IPS-11a (cell line): ENCODE results near the gene IPO8.

Source experiments
- H3K4me3 ChIP-seq: one replicate; pipeline ENCODE4 v1.5.1; 2013; ENCODE audit warnings: low read depth, low read length, control low read depth

Gene IPO8

DNA sequence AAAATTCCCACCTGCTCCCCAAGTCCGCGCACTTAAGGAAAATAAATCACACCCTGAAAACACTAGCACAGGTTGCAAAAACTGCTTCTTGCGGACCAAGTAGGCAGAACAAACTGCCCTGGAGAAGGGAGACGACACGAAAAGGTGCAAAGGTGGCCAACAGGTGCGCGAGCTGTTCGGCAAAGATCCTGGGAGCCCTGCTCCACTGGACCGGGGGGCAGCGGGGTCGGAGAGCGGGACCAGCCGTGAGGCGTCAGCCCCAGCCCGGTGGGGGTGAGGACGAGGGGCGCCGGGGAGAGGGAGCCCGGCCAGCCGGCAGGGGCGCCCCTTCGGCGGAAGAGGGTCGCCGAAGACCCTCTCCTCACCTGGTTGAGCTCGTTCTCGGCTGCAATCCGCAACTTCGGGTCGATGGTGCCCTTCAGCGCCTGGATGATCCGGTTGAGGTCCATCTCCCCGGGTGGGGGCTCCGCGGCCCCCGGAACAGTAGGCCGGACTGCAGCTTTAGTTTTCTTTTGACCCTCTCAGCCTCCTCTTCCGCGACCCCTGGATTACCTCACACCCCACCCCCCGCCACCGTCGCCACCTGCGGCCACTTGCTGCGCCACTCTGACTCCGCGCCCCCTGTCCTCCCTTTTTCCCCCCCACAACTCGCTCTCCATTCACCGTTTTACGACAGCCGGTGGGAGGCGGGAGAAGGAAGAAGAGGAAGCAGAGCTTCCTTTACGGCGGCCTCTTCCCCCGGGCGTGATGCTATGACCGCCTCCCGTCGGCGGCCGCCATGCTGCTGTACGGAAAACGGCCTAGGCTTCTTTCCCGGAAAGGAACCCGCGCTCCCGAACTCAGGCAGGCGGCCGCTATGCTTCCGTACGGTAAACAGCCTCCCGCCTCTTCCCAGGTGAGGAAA, at the start of gene IPO8:
Gene IPO8 (minus strand): TSS at position 671 of the 904 bp plus-strand sequence. CDS start 222 bp downstream, at position 449.
- peak within 1 kb of the TSS; percentile 75 for H3K4me3 ChIP-seq

DNA sequence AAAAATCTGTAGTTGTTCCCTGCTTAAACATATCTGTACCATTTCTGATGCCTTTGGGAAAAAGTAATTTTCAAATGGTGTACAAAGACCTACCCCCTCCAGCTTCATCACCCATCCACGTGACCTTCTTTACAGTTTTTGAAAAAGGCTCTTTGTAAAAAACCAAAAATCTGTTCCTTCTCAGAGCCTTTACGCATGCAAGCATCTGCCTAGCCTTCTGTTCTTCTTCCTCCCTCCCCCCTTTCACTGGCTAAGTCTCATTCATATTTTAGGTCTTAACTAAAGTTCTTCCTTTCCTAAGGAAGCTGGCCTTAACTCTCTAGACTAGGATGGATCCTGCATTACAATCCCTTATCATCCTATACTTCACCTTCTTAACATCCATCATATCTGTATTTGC, 48.7 kb upstream of the IPO8 start:
- no peak overlapping the region for H3K4me3 ChIP-seq

GRCh38 chr12:30740274-30740673, 44.6 kb upstream of the IPO8 start:
- no peak overlapping the region for H3K4me3 ChIP-seq

DNA sequence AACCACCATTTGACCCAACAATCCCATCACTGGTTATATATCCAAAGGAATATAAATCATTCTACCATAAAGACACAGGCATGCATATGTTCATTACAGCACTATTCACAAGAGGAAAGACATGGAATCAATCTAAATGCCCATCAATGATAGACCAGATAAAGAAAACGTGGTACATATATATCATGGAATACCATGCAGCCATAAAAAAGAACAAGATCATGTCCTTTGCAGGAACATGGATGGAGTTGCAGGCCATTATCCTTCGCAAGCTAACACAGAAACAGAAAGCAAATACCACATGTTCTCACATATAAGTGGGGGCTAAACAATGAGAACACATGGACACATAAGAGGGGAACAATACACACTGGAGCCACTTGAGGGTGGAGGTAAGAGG, 43.4 kb upstream of the IPO8 start:
- no peak overlapping the region for H3K4me3 ChIP-seq

GRCh38 chr12:30732954-30733637, 37.4 kb upstream of the IPO8 start:
- no peak overlapping the region for H3K4me3 ChIP-seq

- H3K4me3 ChIP-seq, result no peak overlapping the region
Observed at GRCh38 chr12:30730011-30730410, 34.3 kb upstream of the IPO8 start.

GRCh38 chr12:30729547-30729946, 33.9 kb upstream of the IPO8 start:
- H3K4me3 ChIP-seq, result no peak overlapping the region

DNA sequence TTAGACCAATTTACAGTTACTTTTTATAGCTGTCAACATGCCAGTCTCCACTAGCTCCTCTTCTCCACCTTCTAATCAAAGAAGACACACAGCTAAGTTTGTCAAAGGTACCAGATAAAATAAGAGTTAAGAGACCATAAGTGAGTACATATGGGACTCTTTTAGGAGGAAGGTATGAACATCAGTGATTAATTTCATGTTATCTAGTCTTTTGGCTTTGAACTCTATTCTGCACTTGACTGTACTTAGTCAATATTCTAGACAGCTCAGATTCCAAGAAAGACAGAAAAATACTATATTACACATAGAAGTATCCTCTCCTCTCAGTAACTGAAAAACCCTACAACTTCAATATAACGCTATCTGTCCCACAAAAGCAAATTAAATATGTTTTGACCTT, 31.0 kb upstream of the IPO8 start:
- no peak overlapping the region for H3K4me3 ChIP-seq

GRCh38 chr12:30725739-30726138, 30.1 kb upstream of the IPO8 start:
- H3K4me3 ChIP-seq, result no peak overlapping the region

- H3K4me3 ChIP-seq, result no peak overlapping the region
Observed at GRCh38 chr12:30719060-30719459, 23.4 kb upstream of the IPO8 start.

GRCh38 chr12:30707613-30708342, 12.1 kb upstream of the IPO8 start:
- no peak overlapping the region for H3K4me3 ChIP-seq

DNA sequence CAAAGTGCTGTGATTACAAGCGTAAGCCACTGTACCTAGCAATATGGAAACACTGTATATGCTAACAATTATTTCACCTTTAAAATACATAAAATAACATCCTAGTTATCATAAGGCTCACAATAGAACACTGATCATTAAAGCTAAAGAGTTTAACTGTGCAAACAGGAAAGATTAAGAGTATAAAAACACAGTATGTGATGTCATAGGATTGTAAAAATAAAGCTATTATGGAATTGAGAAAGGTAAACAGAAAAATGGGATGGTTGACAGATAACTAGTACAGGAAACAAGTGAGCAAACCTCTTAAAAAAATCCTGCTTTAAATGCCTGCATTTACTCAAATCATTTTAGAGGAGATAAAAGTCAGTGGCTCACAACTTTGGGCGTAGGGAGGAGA, 10.8 kb upstream of the IPO8 start:
- H3K4me3 ChIP-seq, result no peak overlapping the region

DNA sequence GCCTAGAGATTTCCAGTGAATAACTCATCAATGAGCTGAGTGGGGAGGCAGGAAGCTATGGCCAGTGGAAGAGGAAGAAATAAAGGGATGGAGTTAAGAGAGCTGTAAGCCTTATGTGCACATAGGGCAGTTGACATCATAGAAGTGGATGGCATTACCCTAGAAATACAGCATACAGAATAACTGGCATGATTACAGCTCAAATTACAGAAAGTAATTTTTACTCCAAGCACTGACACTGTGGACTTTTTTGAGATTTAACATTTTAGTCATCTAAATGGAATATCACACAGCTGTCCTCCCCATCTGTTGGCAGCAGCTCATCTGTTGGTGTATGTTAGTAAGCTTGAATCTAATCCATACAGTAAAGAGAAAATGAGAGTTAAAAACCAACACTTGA, 5.4 kb upstream of the IPO8 start:
- H3K4me3 ChIP-seq, result no peak overlapping the region

GRCh38 chr12:30700216-30700900, 4.7 kb upstream of the IPO8 start:
- no peak overlapping the region for H3K4me3 ChIP-seq

- no peak overlapping the region for H3K4me3 ChIP-seq
Observed at GRCh38 chr12:30698346-30698745, 2.7 kb upstream of the IPO8 start.

GRCh38 chr12:30696943-30697342, 1.3 kb upstream of the IPO8 start:
- no peak overlapping the region for H3K4me3 ChIP-seq

DNA sequence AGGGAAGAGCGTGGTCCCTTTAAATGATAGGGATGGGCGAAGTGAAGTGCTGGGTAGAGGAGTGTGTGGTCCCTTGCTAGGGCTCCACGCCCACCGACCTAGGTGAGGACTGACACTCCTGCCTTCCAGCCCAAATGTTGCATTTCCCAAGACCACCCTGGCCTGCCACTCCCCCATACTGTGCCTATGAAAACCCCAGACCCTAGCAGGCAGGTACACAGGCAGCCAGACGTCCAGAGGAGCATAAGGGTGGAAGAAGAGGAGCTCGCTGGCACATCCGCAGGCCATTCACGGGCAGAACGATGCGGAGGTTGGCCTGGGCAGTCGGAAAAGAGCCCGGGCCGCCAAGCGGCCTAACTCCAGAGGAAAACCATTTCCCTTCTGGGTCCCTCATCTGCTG, 817 bp upstream of the IPO8 start:
- peak overlapping the region; percentile 75 for H3K4me3 ChIP-seq

- peak overlapping the region; percentile 75 for H3K4me3 ChIP-seq
Observed at GRCh38 chr12:30696103-30696408, 387 bp upstream of the IPO8 start.

- H3K4me3 ChIP-seq, result peak overlapping the region; percentile 75
Observed at GRCh38 chr12:30694412-30695198, 1.1 kb downstream of the IPO8 start.

DNA sequence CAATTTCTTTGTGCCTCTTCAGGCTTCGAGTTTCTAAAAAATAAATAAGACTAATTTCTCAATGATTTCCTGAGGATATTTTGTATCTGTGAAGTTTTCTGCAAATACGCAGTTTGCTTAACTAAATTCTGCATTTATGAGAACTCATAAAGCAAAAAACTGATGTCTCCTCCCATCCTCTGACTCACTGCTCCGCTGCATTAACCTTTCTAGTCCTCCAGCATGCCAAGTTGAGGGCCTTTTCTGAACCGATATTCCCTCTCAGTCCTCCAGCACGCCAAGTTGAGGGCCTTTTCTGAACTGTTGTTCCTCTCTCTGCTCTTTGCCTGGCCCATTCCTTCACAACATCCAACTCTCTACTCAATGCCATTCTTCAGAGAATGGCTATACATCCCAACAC, 3.2 kb downstream of the IPO8 start:
- H3K4me3 ChIP-seq, result no peak overlapping the region
